K562 (cell line): Measurements from ENCODE around the gene DGKE. TPM values are rescaled to one million over a fixed set of nuclear protein-coding genes. Genes with fewer than 3 reads are reported as not detected.

Experiments
- ATF6 ChIP-seq: sonication (generic); formaldehyde crosslinking; IDR thresholded peaks from 2 replicates; pipeline ENCODE4 v1.4.0; 2020; ENCODE audit warnings: mild to moderate bottlenecking, missing genetic modification reagents
- E2F8 ChIP-seq: fragments of 450-650 bp; IDR thresholded peaks from 2 replicates; pipeline ENCODE4 v1.7.1; 2018; ENCODE audit warnings: mild to moderate bottlenecking, low read depth; ENCODE audit not compliant: partially characterized antibody
- EP400 ChIP-seq: fragments of 450-650 bp; IDR thresholded peaks from 2 replicates; pipeline ENCODE4 v1.6.1; 2017; ENCODE audit warnings: antibody characterized with exemption, mild to moderate bottlenecking, moderate library complexity
- GTF2E2 ChIP-seq: fragments of 200-800 bp; sonication (Bioruptor generic); IDR thresholded peaks from 2 replicates; pipeline ENCODE4 v1.6.1; 2016; ENCODE audit warnings: missing genetic modification characterization, missing compliant biosample characterization
- KAT7 ChIP-seq: sonication (generic); formaldehyde crosslinking; IDR thresholded peaks from 2 replicates; pipeline ENCODE4 v1.8.0; 2022; ENCODE audit warnings: missing genetic modification reagents, mild to moderate bottlenecking, borderline replicate concordance
- KLF13 ChIP-seq: fragments of 450-650 bp; IDR thresholded peaks from 2 replicates; pipeline ENCODE4 v1.6.1; 2016; ENCODE audit warnings: missing genetic modification characterization, low read depth, mild to moderate bottlenecking, missing compliant biosample characterization, moderate library complexity, borderline replicate concordance
- NFRKB ChIP-seq: fragments of 450-650 bp; IDR thresholded peaks from 2 replicates; pipeline ENCODE4 v1.6.1; 2016; ENCODE audit warnings: low read depth
- PURB ChIP-seq: sonication (generic); formaldehyde crosslinking; IDR thresholded peaks from 2 replicates; pipeline ENCODE4 v1.9.0; 2021; ENCODE audit warnings: low read depth, mild to moderate bottlenecking, missing genetic modification reagents
- RUNX1 ChIP-seq: sonication (generic); IDR thresholded peaks from 2 replicates; pipeline ENCODE4 v1.6.1; 2016; ENCODE audit warnings: antibody characterized with exemption, low read depth
- SPI1 ChIP-seq: IDR thresholded peaks from 2 replicates; pipeline ENCODE4 v1.6.1; 2011; ENCODE audit warnings: low read depth, low read length, control low read depth, borderline replicate concordance
- STAT5A ChIP-seq: IDR thresholded peaks from 2 replicates; pipeline ENCODE4 v1.6.1; 2012; ENCODE audit warnings: low read length, inconsistent platforms, borderline replicate concordance
- ZBTB1 ChIP-seq: sonication (generic); formaldehyde crosslinking; IDR thresholded peaks from 2 replicates; pipeline ENCODE4 v1.8.1; 2023; ENCODE audit warnings: missing genetic modification reagents, low read depth, mild to moderate bottlenecking, borderline replicate concordance
- ZBTB43 ChIP-seq: sonication (generic); formaldehyde crosslinking; IDR thresholded peaks from 2 replicates; pipeline ENCODE4 v1.8.0; 2023; ENCODE audit warnings: mild to moderate bottlenecking, missing genetic modification reagents
- ZBTB49 ChIP-seq: sonication (generic); formaldehyde crosslinking; IDR thresholded peaks from 2 replicates; pipeline ENCODE4 v1.8.0; 2022; ENCODE audit warnings: missing genetic modification reagents, mild to moderate bottlenecking, borderline replicate concordance
- ZNF764 ChIP-seq: fragments of 250-450 bp; sonication (Bioruptor Pico); IDR thresholded peaks from 2 replicates; pipeline ENCODE4 v1.4.0; 2020; ENCODE audit warnings: low read depth, mild to moderate bottlenecking, moderate library complexity
- ZNF778 ChIP-seq: fragments of 450-650 bp; formaldehyde crosslinking; IDR thresholded peaks from 2 replicates; pipeline ENCODE4 v1.4.0; 2020; ENCODE audit warnings: mild to moderate bottlenecking, moderate library complexity
- polyA plus RNA-seq, 8 experiments: library from polyadenylated mRNA; depleted of rRNA in 4 of 8; stranded (reverse) in 5 of 8; unstranded in 3 of 8; fragments of >200 nt; fragmentation: Nextera tagmentation in 2 of 8; fragmentation: Illumina TruSeq in 1 of 8; extraction: Ambion mirVana in 2 of 8; extraction: Trizol in 1 of 8; gene quantifications; 2 replicates each; pipeline versions ENCODE4 v1.2.1 to v1.2.3, GENCODE V29; 2011 to 2014; ENCODE audit warnings: inconsistent platforms in 1 of 8, missing spikeins in 1 of 8
- total RNA-seq, 7 experiments: library from RNA; depleted of rRNA in 6 of 7; stranded (reverse); fragments of >200 nt in 6 of 7; fragmentation: Illumina TruSeq in 2 of 7; extraction: Trizol in 2 of 7; gene quantifications; 2 replicates each; pipeline versions ENCODE4 v1.2.1 to v1.2.3, GENCODE V29; 2011 to 2021; ENCODE audit warnings: low replicate concordance in 1 of 7
- TF ChIP-seq, protein P1 (sequence below): fragments of 250-450 bp; sonication (Bioruptor Pico); IDR thresholded peaks from 2 replicates; pipeline ENCODE4 v1.8.0; 2021; ENCODE audit warnings: borderline replicate concordance, mild to moderate bottlenecking, moderate library complexity; ENCODE audit not compliant: poor library complexity, severe bottlenecking
- TF ChIP-seq, protein P2 (sequence below): fragments of 450-650 bp; conservative IDR thresholded peaks from 2 replicates; pipeline ENCODE4 v1.6.1; 2016; ENCODE audit warnings: missing genetic modification characterization, low read depth, mild to moderate bottlenecking, missing compliant biosample characterization, moderate library complexity

DGKE gene
- total and polyA plus RNA-seq, 9 of the 15 experiments (the other 6 are each of a cell fraction or from before 2014, with no cell fraction given), result 1.3 to 9.9 (median 5.9) TPM

- TF ChIP-seq ZNF764 (CRISPR knock-in tag), result no peak
- TF ChIP-seq ZBTB43 (CRISPR knock-in tag), result no peak; the same call in 1 of the 2 replicates
- no peak for TF ChIP-seq ATF6
- no peak for TF ChIP-seq ZBTB1
- TF ChIP-seq, protein P1, sequence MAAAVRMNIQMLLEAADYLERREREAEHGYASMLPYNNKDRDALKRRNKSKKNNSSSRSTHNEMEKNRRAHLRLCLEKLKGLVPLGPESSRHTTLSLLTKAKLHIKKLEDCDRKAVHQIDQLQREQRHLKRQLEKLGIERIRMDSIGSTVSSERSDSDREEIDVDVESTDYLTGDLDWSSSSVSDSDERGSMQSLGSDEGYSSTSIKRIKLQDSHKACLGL (CRISPR knock-in tag), result no peak
- TF ChIP-seq ZBTB49 (CRISPR knock-in tag), result no peak
- TF ChIP-seq GTF2E2, result no peak
- TF ChIP-seq, protein P2, sequence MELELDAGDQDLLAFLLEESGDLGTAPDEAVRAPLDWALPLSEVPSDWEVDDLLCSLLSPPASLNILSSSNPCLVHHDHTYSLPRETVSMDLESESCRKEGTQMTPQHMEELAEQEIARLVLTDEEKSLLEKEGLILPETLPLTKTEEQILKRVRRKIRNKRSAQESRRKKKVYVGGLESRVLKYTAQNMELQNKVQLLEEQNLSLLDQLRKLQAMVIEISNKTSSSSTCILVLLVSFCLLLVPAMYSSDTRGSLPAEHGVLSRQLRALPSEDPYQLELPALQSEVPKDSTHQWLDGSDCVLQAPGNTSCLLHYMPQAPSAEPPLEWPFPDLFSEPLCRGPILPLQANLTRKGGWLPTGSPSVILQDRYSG (tag), result no peak
- no peak for TF ChIP-seq KLF13 (tag)
- TF ChIP-seq SPI1, result no peak
- no peak for TF ChIP-seq STAT5A
- TF ChIP-seq ZNF778 (CRISPR knock-in tag), result no peak
- TF ChIP-seq EP400, result no peak
- no peak for TF ChIP-seq KAT7 (CRISPR knock-in tag)
- no peak for TF ChIP-seq NFRKB
- TF ChIP-seq RUNX1, result no peak
- no peak for TF ChIP-seq E2F8
- no peak for TF ChIP-seq PURB (CRISPR knock-in tag)
Observed at GRCh38 chr17:56913353-56913866, 79.5 kb downstream of the DGKE start (continued).
